Naive thymus-derived CD4-positive, alpha-beta T cell (primary cell): ENCODE measurements around the gene ANO4. TPM values are rescaled to one million over a fixed set of nuclear protein-coding genes. Genes with fewer than 3 reads are reported as not detected.

ENCODE experiments used
- ATAC-seq: fragments of 150-1000 bp; cut with Tn5 transposase; 2 replicates; pipeline ENCODE4 v1.10.0; 2021; ENCODE audit warnings: mild to moderate bottlenecking, moderate library complexity
- CTCF ChIA-PET: fragments of 350-600 bp; sonication (Branson Sonifier 250); formaldehyde crosslinking; loops from one replicate; lab custom pipeline; 2021; ENCODE audit warnings: antibody characterized with exemption; lab: Charles Lee
- POLR2A ChIA-PET: fragments of 350-600 bp; sonication (Branson Sonifier 250); formaldehyde crosslinking; loops from one replicate; lab custom pipeline; 2021; ENCODE audit warnings: antibody characterized with exemption, inconsistent platforms; lab: Charles Lee
- DNase-seq, 9 donors: peaks; one replicate each; pipeline versions ENCODE4 v3.0.0 to v3.0.0-alpha.2; 2020 to 2022; ENCODE audit warnings: mixed read lengths in 1 of 9
- H3K27ac ChIP-seq: one replicate; pipeline ENCODE4 v1.7.0; 2013; ENCODE audit warnings: mild to moderate bottlenecking, low read depth, low read length, moderate library complexity
- H3K27me3 ChIP-seq, 2 donors: one replicate each; pipeline ENCODE4 v1.7.0; 2013; ENCODE audit warnings: low read length in 2 of 2, mild to moderate bottlenecking in 2 of 2, moderate library complexity in 2 of 2; ENCODE audit not compliant: control insufficient read depth in 2 of 2, insufficient read depth in 2 of 2
- H3K36me3 ChIP-seq, 3 experiments: 1 replicate in 2 of 3; 2 replicates in 1 of 3; pipeline ENCODE4 v1.7.0; 2013; ENCODE audit warnings: low read length in 3 of 3, mild to moderate bottlenecking in 3 of 3, moderate library complexity in 1 of 3; ENCODE audit not compliant: insufficient read depth in 3 of 3, control insufficient read depth in 2 of 3
- H3K4me1 ChIP-seq, 2 donors: one replicate each; pipeline ENCODE4 v1.7.0; 2013; ENCODE audit warnings: low read length in 2 of 2, mild to moderate bottlenecking in 2 of 2, moderate library complexity in 1 of 2; ENCODE audit not compliant: control insufficient read depth in 2 of 2, insufficient read depth in 2 of 2
- H3K4me3 ChIP-seq: 2 replicates; pipeline ENCODE4 v1.7.0; 2013; ENCODE audit warnings: mild to moderate bottlenecking, low read length
- H3K9me3 ChIP-seq, 3 experiments: 1 replicate in 2 of 3; 2 replicates in 1 of 3; pipeline ENCODE4 v1.7.0; 2013; ENCODE audit warnings: low read length in 3 of 3; ENCODE audit not compliant: control insufficient read depth in 2 of 3
- H3K27ac Mint-ChIP-seq, 9 donors: one replicate each; pipeline ENCODE4 v1.8.0; 2020 to 2022; ENCODE audit warnings: mixed read lengths in 9 of 9, mild to moderate bottlenecking in 8 of 9, moderate library complexity in 5 of 9, inconsistent platforms in 2 of 9
- H3K27me3 Mint-ChIP-seq, 5 donors: one replicate each; pipeline ENCODE4 v1.8.0; 2021 to 2022; ENCODE audit warnings: mixed read lengths in 5 of 5, mild to moderate bottlenecking in 1 of 5
- H3K36me3 Mint-ChIP-seq, 5 donors: one replicate each; pipeline ENCODE4 v1.8.0; 2020 to 2022; ENCODE audit warnings: mixed read lengths in 5 of 5, mild to moderate bottlenecking in 3 of 5, inconsistent platforms in 1 of 5
- H3K4me1 Mint-ChIP-seq, 7 donors: one replicate each; pipeline ENCODE4 v1.8.0; 2020 to 2022; ENCODE audit warnings: mixed read lengths in 7 of 7, mild to moderate bottlenecking in 3 of 7, inconsistent platforms in 1 of 7
- H3K4me3 Mint-ChIP-seq, 10 donors: one replicate each; pipeline ENCODE4 v1.8.0; 2020 to 2022; ENCODE audit warnings: mild to moderate bottlenecking in 10 of 10, mixed read lengths in 10 of 10, moderate library complexity in 6 of 10, inconsistent platforms in 2 of 10
- H3K9me3 Mint-ChIP-seq, 11 donors: one replicate each; pipeline ENCODE4 v1.8.0; 2020 to 2022; ENCODE audit warnings: mixed read lengths in 11 of 11, mild to moderate bottlenecking in 4 of 11, inconsistent platforms in 1 of 11, moderate library complexity in 1 of 11
- intact Hi-C, 2 donors: fragments of 100-400 bp; cut with micrococcal nuclease; formaldehyde crosslinking; loops; one replicate each; pipeline ENCODE4 v1.15.1; 2023
- polyA plus RNA-seq, 2 donors: library from polyadenylated mRNA; unstranded; fragments of 300-500 nt; fragmentation: Illumina TruSeq; gene quantifications; one replicate each; pipeline ENCODE4 v1.2.3, GENCODE V29; 2021
- total RNA-seq, 6 experiments: library from RNA in 5 of 6; stranded (reverse) in 5 of 6; gene quantifications; 1 replicate in 5 of 6; 2 replicates in 1 of 6; pipeline ENCODE4 v1.2.3 and lab custom pipeline; 2021 to 2026

The ANO4 gene
- total and polyA plus RNA-seq, 7 experiments from 2014 or later: not detected

- H3K4me3 Mint-ChIP-seq: no peak overlapping the region
- H3K27me3 Mint-ChIP-seq: peaks cover 9 to 25% (median 21%) of the 10 kb centered on the region in 5 donors
- Histone ChIP-seq H3K36me3 (no peaks in the 10 kb centered on the region), H3K27ac (no peak overlapping the region), H3K9me3 (no peaks in the 10 kb centered on the region), H3K4me1 (no peaks in the 10 kb centered on the region), H3K4me3 (no peak overlapping the region), H3K27me3 (no peaks in the 10 kb centered on the region)
- intact Hi-C loops: no loop called here
- H3K9me3 Mint-ChIP-seq: peaks cover 0 to 7% (median 0%) of the 10 kb centered on the region in 11 donors
- CTCF ChIA-PET: no interaction called here
- ATAC-seq: no peak
- no peak overlapping the region for H3K27ac Mint-ChIP-seq
- POLR2A ChIA-PET: no interaction called here
- DNase-seq: no peak
- peaks cover 0 to 5% (median 0%) of the 10 kb centered on the region in 5 donors for H3K36me3 Mint-ChIP-seq
- no peaks in the 10 kb centered on the region for H3K4me1 Mint-ChIP-seq
These were observed 711 bp downstream of the ANO4 start for GRCh38 chr12:100795174-100795799.

- H3K36me3 Mint-ChIP-seq: peaks cover 0 to 5% (median 0%) of the 10 kb centered on the region in 5 donors
- H3K4me1 Mint-ChIP-seq: no peaks in the 10 kb centered on the region
- Histone ChIP-seq H3K4me3 (no peak overlapping the region), H3K27me3 (no peaks in the 10 kb centered on the region), H3K27ac (no peak overlapping the region), H3K36me3 (no peaks in the 10 kb centered on the region), H3K9me3 (no peaks in the 10 kb centered on the region), H3K4me1 (no peaks in the 10 kb centered on the region)
- no peak for ATAC-seq
- H3K27me3 Mint-ChIP-seq: peaks cover 9 to 25% (median 22%) of the 10 kb centered on the region in 5 donors
- intact Hi-C loops: no loop called here
- peaks cover 0 to 9% (median 0%) of the 10 kb centered on the region in 11 donors for H3K9me3 Mint-ChIP-seq
- POLR2A ChIA-PET: no interaction called here
- no peak overlapping the region for H3K4me3 Mint-ChIP-seq
- no peak for DNase-seq
- CTCF ChIA-PET: no interaction called here
- no peak overlapping the region for H3K27ac Mint-ChIP-seq
These were observed 1.2 kb downstream of the ANO4 start for GRCh38 chr12:100795800-100796179.

DNA sequence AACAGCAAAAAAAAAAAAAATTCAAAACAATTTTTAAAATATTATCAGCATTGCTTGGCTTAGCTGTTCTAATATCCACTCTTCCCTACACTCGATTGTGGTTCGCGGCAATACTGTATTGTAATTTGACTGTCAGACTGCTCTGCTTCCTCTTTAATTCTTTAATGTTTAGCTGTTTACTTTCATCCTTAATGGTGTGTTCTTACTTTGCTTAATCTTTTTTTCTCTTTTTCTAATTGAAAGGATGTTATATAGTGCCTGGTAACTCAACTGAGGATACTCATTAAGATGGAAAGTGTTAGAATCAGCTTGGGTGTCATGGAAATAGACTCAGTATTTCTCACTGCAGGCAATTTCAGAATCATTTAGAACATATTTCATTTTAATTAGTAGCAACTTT lies 2.0 kb downstream of the ANO4 start:
- no peak overlapping the region for H3K27ac Mint-ChIP-seq
- Histone ChIP-seq H3K4me1 (no peaks in the 10 kb centered on the region), H3K4me3 (no peak overlapping the region), H3K27ac (no peak overlapping the region), H3K36me3 (no peaks in the 10 kb centered on the region), H3K27me3 (no peaks in the 10 kb centered on the region), H3K9me3 (no peaks in the 10 kb centered on the region)
- POLR2A ChIA-PET: no interaction called here
- no peaks in the 10 kb centered on the region for H3K4me1 Mint-ChIP-seq
- H3K36me3 Mint-ChIP-seq: peaks cover 0 to 5% (median 0%) of the 10 kb centered on the region in 5 donors
- CTCF ChIA-PET: no interaction called here
- H3K27me3 Mint-ChIP-seq: peaks cover 9 to 25% (median 23%) of the 10 kb centered on the region in 5 donors
- no peak for DNase-seq
- peaks cover 0 to 12% (median 0%) of the 10 kb centered on the region in 11 donors for H3K9me3 Mint-ChIP-seq
- ATAC-seq: no peak
- intact Hi-C loops: no loop called here
- H3K4me3 Mint-ChIP-seq: no peak overlapping the region

DNA sequence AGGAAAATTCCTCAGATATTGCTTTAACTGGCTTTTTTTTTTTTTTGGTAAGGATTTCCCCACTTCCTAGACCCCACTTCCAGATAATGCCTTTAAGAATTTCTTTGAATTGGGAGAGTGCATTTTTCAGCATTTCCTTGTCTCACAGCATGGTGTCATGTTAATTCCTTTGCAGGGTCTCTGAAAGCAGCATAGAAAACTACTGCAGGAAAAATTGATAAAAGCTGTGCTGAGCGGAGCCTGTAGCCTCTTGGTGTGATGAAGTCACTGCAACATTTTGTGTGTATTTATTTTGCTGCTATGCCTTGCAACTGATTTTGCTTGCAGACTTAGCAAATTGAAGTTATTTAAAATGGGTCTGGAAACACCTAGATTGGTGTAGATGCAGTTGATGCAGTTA lies 2.7 kb downstream of the ANO4 start:
- Histone ChIP-seq H3K9me3 (no peaks in the 10 kb centered on the region), H3K27ac (no peak overlapping the region), H3K4me3 (no peak overlapping the region), H3K36me3 (no peaks in the 10 kb centered on the region), H3K4me1 (no peaks in the 10 kb centered on the region), H3K27me3 (no peaks in the 10 kb centered on the region)
- ATAC-seq (no peak), DNase-seq (no peak)
- ChIA-PET POLR2A (no interaction called here), CTCF (no interaction called here)
- no peaks in the 10 kb centered on the region for H3K4me1 Mint-ChIP-seq
- peaks cover 9 to 25% (median 23%) of the 10 kb centered on the region in 5 donors for H3K27me3 Mint-ChIP-seq
- no peak overlapping the region for H3K4me3 Mint-ChIP-seq
- H3K36me3 Mint-ChIP-seq: peaks cover 0 to 5% (median 0%) of the 10 kb centered on the region in 5 donors
- intact Hi-C loops: no loop called here
- H3K9me3 Mint-ChIP-seq: peaks cover 0 to 12% (median 0%) of the 10 kb centered on the region in 11 donors
- no peak overlapping the region for H3K27ac Mint-ChIP-seq

- peaks cover 9 to 25% (median 23%) of the 10 kb centered on the region in 5 donors for H3K27me3 Mint-ChIP-seq
- no peak overlapping the region for H3K4me3 ChIP-seq
- ChIA-PET CTCF (no interaction called here), POLR2A (no interaction called here)
- ATAC-seq (no peak), DNase-seq (no peak)
- H3K4me3 Mint-ChIP-seq: no peak overlapping the region
- H3K9me3 Mint-ChIP-seq: peaks cover 0 to 12% (median 0%) of the 10 kb centered on the region in 11 donors
- H3K36me3 ChIP-seq: no peaks in the 10 kb centered on the region
- H3K4me1 Mint-ChIP-seq: no peaks in the 10 kb centered on the region
- intact Hi-C loops: no loop called here
- no peaks in the 10 kb centered on the region for H3K27me3 ChIP-seq
- no peak overlapping the region for H3K27ac ChIP-seq
- H3K27ac Mint-ChIP-seq: no peak overlapping the region
- no peaks in the 10 kb centered on the region for H3K4me1 ChIP-seq
- peaks cover 0 to 5% (median 0%) of the 10 kb centered on the region in 5 donors for H3K36me3 Mint-ChIP-seq
- no peaks in the 10 kb centered on the region for H3K9me3 ChIP-seq
These were observed 3.2 kb downstream of the ANO4 start for GRCh38 chr12:100797786-100798185.

- DNase-seq (no peak), ATAC-seq (no peak)
- Mint-ChIP-seq H3K4me1 (no peaks in the 10 kb centered on the region), H3K9me3 (peaks cover 0 to 12% (median 3%) of the 10 kb centered on the region in 11 donors), H3K36me3 (peaks cover 0 to 5% (median 0%) of the 10 kb centered on the region in 5 donors), H3K27me3 (peaks cover 9 to 25% (median 23%) of the 10 kb centered on the region in 5 donors), H3K27ac (no peak overlapping the region), H3K4me3 (no peak overlapping the region)
- POLR2A ChIA-PET: no interaction called here
- Histone ChIP-seq H3K27me3 (no peaks in the 10 kb centered on the region), H3K27ac (no peak overlapping the region), H3K4me3 (no peak overlapping the region), H3K4me1 (no peaks in the 10 kb centered on the region), H3K9me3 (no peaks in the 10 kb centered on the region), H3K36me3 (no peaks in the 10 kb centered on the region)
- CTCF ChIA-PET: no interaction called here
- intact Hi-C loops: no loop called here
These were observed 3.9 kb downstream of the ANO4 start for GRCh38 chr12:100798286-100799160.
